ENCODE data around the gene DCTPP1.
"Not testable (repeated sequence)": the region's sequence is repeated elsewhere in the genome, so short reads cannot be mapped to it uniquely, and the experiment has no call there.

Gene DCTPP1

DNA sequence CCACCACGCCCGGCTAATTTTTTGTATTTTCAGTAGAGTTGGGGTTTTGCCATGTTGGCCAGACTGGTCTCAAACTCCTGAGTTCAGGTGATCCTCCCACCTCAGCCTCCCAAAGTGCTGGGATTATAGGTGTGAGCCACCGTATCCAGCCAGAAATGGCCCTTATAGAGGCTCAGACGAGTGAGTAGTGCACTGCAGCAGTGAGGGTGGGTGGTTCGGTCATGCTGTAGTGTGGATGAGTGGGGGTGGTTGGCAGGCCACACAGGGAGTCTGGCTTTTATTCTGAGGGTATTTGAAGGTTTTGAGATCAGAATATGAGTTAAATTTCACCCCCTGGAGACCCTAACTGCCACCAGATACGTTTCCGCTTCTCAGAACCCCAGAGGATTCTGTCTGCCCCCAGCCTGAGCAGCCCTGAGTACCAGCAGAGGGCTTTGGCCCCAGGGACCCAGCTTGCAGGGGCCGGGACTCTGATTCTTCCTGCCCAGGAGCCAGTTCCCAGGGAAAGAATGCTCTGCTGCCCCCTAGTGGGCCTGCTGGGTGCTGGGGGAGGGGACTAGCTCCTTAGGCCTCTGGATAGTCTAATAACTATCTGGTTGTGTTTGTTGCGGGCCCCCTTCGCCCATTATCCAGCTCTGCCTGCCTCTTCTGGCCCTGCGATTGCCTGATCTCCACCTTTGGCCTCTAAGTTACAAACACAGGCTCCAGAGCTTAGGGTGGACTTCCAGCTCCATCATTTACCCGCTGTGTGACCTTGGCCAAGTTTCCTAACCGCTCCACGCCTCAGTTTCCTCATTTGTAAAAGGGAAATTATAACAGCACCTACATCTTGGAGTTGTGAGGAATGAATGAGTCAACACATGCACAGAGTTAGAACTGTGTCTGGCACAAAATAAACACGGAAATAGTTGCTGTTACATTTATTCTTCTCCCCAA lies 20.4 kb downstream of the DCTPP1 start:
- DNase-seq, result peak; percentile 58

DNA sequence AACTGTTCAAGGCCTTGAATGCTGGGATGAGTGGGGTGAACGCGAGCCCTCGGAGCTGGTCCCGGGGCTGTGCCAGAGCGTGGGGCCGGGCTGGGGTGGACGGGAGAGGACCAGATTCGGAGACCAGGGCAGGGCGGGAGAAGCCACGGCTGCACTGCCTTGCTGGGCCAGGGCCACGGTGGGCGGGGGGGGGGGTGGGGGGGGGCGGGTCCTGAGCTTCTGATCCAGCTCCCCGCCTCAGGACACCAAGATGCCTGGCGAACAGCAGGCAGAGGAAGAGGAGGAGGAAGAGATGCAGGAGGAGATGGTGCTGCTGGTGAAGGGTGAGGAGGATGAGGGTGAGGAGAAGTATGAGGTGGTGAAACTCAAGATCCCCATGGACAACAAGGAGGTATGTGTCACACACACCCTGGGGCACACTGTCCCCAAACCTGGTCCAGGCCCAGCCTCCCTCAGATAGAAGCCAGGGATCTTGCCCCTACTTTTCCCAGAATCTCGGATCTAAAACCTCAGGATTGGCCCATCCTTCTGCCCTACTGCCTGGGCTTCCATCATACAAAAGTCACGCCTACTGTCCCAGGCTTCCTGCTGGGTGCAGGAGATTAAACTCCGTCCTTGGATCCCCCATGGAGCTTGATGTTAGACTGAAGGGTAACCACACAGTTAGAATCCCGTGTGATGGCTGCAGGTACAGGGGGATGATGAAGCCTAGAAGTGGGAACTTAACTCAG lies 21.9 kb downstream of the DCTPP1 start:
- DNase-seq, result no peak

GRCh38 chr16:30407102-30407803 lies 22.6 kb downstream of the DCTPP1 start, which contains the start of gene ZNF771:
Gene ZNF771, plus strand, starts transcription at chr16:30407606. Its CDS starts 448 bp downstream, at chr16:30408054.
- peak; percentile 94 for DNase-seq

DNA sequence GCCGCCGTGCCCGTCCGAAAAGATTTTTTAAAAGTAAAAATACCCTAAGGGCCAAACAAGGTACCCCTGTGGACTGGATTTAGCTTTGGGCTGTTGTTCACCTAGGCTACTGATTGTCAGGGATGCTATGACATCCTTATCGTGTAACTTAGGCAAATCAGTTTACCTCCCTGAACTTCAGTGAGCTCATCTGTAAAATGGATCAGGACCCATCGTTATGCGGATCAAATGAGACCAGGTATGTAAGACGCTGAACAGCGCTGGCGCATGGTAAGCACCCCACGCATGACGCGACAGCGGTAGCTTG lies 23.1 kb downstream of the DCTPP1 start:
- DNase-seq, result no peak

DNA sequence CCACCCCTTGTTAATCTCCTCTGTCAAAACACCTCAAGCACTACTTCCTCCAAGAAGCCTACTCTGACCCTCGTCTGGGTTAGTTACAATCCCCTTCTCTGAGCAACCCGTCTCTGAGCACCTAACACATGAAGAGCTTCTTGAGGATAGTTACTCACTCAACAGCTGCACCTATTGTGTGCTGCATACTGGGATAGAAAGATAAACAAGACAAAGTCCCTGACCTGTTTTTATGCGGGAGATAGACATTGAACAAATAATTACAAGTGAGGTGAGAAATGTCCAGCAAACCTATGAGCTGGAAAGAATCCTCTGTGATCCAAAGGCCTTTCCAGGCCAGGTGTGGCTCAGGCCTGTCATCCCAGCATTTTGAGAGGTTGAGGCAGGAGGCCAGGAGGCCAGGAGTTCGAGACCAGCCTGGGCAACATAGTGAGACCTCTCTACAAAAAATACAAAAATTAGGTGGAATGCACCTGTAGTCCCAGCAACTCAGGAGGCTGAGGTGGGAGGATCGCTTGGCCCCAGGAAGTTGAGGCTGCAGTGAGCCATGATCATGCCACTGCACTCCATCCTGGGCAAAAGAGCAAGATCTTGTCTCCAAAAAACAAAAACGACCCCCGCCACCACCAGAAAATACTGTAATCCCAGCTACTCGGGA lies 27.9 kb downstream of the DCTPP1 start:
- peak; percentile 71 for DNase-seq

GRCh38 chr16:30399435-30400186 lies 30.2 kb downstream of the DCTPP1 start:
- no peak for DNase-seq

GRCh38 chr16:30398661-30399434 lies 31.0 kb downstream of the DCTPP1 start:
- DNase-seq, result no peak

DNA sequence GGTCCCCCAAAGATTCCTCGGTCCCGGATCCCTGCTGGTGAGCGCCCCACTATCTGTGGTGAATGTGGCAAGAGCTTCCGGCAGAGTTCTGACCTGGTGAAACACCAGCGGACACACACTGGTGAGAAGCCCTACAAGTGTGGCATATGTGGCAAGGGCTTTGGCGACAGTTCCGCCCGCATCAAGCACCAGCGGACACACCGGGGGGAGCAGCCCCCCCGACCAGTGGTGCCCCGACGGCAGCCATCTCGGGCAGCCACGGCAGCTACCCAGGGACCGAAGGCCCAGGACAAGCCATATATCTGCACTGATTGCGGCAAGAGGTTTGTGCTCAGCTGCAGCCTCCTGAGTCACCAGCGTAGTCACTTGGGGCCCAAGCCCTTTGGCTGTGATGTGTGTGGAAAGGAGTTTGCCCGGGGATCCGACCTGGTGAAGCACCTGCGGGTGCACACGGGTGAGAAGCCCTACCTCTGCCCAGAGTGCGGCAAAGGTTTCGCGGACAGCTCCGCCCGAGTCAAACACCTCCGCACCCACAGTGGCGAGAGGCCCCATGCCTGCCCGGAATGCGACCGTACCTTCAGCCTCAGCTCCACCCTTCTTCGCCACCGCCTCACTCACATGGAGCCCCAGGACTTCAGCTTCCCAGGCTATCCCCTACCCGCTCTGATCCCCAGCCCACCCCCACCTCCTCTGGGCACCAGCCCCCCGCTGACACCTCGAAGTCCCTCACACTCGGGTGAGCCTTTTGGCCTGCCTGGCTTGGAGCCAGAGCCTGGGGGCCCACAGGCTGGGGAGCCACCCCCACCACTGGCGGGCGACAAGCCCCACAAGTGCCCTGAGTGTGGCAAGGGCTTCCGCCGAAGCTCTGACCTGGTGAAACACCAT lies 31.8 kb downstream of the DCTPP1 start:
- DNase-seq, result no peak

DNA sequence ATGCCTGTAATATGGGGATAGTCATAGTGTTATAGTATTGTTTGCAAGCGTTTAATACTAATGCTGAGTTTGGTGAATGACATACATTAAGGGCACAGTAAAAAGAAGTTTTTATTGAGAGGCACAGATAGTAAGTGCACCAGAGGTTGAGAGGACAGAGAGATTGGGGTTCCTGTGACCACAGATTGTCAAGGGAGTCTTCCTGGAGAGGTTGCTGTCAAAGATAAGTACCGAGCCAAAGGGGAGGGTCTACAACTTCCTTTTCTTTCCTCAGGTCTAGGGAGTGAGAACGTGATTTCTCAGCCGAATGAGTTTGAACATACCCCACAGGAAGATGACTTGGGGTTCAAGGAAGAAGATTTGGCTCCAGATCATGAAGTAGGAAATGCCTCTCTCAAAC lies 32.8 kb downstream of the DCTPP1 start:
- DNase-seq, result no peak

- DNase-seq, result not testable (repeated sequence)
These were observed 33.2 kb downstream of the DCTPP1 start for GRCh38 chr16:30396627-30397026.

DNA sequence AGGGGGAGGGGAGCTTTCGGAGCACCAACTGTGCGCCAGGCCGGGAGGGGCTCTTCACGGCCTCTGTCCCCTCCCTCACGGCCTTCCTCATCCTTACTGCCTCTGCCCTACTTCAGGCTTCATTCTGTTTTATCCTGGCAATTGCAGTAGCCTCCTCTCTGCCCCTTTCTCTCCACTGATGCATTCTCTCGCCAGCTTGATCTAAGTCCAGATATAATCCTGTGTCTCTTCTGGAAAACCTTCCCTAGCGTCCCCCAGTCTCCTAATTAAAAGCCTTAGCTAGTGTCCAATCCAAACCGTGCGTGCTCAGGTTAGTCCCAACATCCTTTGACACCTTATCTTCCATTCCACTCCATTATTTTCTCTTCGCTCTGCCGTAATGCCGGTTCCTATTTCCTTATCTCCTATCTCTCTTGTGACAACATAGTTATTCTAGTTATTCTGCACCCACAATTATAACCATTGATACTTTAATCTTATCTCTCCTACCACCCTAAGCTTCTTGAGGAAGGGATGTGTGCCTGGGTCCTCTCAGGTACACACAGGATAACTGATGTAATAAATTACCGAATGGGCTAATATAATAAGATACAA lies 33.7 kb downstream of the DCTPP1 start:
- no peak for DNase-seq

- DNase-seq, result peak; percentile 95
These were observed 34.5 kb downstream of the DCTPP1 start, which contains the start of gene ZNF48 for GRCh38 chr16:30395155-30395991. Gene ZNF48, plus strand, starts transcription at chr16:30395420. Its CDS starts 375 bp downstream, at chr16:30395795.

- no peak for DNase-seq
These were observed 35.2 kb downstream of the DCTPP1 start for GRCh38 chr16:30394592-30395154.

DNA sequence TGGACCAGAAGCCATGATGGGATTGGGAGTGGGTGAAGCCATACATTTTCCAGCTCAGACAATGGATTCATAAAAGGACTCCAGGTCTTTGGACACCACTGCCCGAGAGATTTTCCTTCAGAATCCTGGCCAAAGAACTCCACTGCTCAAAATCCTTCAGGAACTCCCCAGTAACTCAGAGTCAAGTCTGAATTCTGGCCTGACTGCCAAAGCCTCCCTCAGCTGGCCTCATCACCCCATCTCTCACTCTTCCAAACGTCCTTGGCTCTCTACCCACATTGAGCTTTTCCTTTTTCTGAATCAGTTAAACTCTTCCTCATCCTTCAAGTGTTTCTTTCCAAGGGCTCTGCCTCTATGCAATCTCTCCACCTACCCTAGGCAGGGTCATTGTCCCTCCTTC lies 46.3 kb downstream of the DCTPP1 start:
- DNase-seq, result no peak

DNA sequence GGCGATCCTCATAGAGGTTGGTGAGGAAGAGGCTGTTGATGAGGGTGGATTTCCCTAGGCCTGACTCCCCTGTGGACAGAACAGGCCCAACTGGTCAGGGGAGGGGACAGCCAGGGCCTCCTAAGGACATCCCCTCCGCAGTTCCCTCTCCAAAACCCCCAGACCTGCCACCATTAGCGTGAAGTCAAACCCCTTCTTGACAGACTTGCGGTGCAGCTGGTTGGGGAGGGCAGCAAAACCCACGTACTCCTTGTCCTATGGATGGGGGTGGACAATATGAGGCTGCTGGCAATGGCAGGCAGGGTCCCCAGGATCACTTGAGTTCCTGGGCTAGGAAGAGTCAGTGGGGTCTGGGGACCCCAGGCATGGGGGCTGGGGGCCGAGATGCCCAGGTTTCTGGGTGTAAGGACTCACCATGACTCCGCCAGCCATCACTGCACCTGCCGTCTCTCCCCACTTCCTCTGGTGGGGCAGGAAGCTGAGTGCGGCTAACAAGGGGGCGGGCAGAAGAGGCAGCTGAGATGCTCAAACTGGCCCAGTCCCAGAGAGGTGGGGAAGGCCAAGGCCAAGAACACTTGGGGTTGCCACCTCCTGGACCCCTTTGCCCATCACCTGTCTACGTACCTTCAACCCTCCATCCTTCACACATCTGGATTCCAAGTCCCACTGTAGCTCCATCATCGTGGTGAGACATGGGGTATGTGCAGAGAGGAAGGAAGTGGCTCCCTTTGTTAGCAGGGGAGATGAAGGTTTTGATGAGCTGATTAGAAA lies 47.5 kb downstream of the DCTPP1 start, which contains the start of gene SEPTIN1:
Gene SEPTIN1 (minus strand): TSS at position 451 of the 771 bp plus-strand sequence. CDS start 19 bp downstream, at position 432.
- DNase-seq, result no peak

GRCh38 chr16:30381291-30382041 lies 48.4 kb downstream of the DCTPP1 start:
- no peak for DNase-seq

- no peak for DNase-seq
These were observed 49.0 kb downstream of the DCTPP1 start for GRCh38 chr16:30380803-30381208.

All from NCI-H510A (cell line).